HG03064 (cell line): ENCODE measurements around the gene BARHL1.

ENCODE experiments used
- ATAC-seq: cut with Tn5 transposase; IDR thresholded peaks from one replicate; pipeline ENCODE4 v1.9.1; 2021; ENCODE audit warnings: low read depth; ENCODE audit not compliant: unreplicated experiment

The BARHL1 gene

DNA sequence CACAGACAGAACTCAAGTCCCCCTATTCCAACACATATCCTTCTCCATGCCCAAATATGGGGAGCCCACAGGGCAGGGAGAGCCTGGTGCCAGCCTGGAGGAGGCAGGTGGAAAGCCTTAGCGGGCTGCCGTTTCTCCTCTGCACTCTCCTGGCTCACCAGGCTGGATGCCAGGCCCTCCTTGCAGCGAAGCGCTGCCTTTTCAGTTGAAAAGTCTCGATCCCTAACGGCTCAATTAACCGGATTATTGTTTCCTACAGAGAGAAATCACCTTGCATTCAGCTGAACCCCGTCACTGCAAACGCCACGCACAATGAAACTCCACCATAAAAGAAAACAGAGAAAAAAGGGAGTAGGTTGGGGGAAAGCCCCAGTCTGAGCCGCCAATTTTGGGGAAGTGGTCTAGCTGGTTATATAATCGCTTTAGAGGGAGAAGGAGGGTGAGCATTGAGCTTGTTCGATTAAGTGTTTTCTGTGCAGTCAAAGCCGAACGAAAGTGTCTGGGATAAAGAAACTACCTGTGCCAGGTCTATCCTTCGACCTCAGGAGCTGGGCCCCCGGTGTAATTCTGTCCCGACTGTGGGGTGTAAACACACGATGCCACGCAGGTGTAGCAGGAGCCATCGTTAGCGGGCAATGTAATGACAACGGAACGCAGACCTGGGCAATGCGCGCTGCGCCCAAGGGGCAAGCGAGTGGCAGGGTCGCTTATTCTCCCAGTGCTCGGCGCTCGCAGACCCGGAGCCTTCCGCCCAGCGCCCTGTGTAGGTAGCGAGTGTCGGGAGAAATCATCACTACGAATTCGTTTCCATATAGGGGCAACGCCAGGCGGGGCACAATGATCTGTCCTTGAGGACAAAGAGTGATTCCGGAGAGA is 3.8 kb downstream of the BARHL1 start:
- no peak for ATAC-seq

DNA sequence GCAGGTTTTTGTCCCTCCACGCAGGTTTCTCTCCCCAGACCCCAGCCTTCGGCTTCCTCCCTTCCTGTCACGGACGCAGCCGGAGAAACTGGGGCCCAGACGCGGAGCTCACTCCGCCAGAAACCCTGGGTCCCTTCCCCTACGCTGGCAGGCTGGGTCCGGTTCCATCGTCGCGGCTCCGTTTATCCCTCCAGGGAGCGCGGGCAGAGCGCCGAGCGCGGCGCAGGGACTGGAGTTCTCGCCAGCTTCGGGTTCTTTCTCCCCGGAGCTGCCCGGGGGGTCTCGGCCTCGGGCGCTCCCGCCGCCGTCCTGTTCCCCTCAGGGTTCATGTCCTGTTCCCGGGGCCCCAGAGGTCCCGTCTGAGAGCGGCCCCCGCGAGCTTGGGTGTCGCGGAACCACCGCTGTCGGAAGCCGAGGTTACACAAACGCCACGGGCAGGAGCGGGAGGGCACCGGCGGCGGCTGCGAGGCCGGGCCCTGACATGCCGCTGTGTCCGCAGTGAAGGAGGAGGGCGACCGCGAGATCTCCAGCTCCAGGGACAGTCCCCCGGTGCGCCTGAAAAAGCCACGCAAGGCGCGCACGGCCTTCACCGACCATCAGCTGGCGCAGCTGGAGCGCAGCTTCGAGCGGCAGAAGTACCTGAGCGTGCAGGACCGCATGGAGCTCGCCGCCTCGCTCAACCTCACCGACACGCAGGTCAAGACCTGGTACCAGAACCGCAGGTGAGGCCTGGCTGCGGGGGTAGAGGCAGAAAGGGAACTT is 4.6 kb downstream of the BARHL1 start:
- ATAC-seq, result no peak

DNA sequence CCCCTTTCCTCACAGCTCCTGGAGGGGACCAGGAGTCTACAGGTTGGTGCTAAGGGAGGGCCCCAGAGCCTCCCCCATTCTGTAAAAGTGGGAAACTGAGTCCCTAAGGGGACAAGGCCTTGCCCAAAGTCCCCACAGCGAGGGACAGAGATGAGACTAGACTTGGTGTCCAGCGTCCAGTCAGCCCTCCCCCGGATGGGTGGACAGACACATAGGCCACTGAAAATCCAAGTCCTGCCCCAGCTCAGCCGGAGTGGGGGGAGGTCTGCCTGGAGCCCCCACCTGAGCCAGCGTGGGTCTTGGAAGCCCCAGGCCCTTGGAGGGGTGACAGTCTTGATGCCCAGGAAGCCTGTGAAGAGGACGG is 5.2 kb downstream of the BARHL1 start:
- no peak for ATAC-seq

DNA sequence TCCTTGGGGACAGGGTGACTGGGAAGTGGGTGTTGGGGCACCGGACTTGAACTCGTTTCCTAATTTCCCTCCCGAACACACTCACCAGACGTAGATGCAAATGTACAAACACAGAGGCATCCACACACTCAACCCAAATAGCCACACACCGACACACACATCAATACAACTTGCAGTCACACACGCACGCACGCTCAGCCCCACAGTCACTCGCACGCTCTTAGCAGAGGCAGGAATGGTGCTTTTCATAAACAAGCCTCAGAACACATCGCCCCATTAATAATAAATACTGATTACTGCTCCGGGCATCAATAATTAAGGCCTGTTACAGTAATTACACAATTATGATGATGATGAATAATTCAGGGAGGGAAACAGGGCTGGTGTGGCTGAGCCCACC is 5.7 kb downstream of the BARHL1 start:
- no peak for ATAC-seq

DNA sequence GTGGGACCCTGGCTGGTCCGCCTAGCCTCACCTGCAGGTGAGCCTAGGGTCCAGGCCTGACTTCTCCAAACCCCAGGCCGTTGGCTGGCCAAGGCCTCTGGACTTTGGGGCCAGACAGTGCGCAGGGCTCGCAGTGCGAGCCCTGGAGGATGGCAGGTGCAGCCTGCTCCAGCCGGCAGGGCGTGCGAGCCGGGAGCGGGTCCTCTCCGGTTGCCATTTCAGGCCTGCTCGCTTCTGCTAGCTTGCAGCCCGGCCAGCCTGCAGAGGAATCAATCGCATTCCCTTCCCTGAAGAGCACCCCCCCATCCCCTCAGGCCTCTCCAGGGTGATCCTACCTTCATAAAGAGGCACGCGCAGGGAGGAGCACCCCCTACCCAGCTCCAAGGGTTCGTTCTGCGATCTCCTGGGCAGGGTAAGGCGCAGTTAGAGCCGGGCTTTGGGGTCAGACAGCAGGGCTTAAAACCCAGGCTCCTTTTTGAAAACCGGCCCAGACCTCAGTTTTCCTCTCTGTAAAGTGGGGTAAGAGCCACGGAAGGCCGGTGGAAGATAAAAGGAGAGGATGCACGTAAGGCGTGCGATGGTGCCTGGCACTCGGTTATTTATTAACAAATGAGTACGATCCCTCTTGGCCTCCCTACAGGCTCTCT is 6.2 kb downstream of the BARHL1 start:
- no peak for ATAC-seq

DNA sequence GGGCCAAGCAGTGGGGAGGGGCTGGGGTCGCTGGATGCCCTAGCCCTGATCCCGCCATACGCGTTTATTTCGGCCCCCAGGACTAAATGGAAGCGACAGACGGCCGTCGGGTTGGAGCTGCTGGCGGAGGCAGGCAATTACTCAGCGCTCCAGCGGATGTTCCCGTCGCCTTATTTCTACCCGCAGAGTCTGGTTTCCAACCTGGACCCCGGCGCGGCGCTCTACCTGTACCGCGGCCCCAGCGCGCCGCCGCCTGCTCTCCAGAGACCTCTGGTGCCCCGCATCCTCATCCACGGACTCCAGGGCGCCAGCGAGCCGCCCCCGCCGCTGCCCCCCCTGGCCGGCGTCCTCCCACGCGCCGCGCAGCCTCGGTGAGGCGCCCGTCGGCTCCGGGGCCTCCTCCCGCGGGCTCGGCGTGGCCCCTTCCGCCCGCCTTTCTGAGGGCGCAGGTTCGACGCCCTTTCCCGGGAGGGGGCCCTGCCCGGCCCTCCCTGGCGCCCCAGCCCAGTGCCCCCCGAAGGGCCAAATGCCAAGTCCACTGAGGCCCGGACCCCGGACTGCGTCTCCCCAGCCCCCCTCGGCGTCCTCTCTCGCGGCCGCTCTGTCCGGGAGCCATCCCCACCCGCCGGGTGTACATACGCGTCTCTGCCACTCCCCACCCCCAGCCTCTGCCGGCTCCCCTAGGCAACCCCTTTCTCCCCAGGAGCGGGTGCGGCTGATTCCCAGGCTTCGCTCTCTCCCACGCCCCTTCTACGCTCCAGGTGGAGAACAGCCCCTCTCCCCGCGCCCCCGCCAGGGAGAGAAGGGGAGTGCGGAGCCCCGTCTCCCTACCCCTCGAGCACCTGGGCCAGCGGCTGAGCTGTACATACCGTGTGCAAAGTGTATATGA is 7.0 kb downstream of the BARHL1 start:
- no peak for ATAC-seq

DNA sequence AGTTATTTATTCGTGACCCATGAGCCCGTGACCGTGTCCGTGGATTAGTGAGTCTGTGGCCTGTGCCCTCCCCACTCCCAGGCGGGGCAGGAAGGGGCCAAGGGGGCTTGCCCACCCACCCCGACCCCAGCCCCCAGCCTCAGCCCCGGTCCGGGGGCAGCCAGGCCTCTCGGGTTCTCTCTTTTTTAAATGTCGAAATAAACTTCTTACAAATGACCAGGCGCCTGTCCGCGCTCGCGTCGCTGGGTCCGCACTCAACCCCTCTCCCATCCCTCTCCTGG is 7.6 kb downstream of the BARHL1 start:
- no peak for ATAC-seq

DNA sequence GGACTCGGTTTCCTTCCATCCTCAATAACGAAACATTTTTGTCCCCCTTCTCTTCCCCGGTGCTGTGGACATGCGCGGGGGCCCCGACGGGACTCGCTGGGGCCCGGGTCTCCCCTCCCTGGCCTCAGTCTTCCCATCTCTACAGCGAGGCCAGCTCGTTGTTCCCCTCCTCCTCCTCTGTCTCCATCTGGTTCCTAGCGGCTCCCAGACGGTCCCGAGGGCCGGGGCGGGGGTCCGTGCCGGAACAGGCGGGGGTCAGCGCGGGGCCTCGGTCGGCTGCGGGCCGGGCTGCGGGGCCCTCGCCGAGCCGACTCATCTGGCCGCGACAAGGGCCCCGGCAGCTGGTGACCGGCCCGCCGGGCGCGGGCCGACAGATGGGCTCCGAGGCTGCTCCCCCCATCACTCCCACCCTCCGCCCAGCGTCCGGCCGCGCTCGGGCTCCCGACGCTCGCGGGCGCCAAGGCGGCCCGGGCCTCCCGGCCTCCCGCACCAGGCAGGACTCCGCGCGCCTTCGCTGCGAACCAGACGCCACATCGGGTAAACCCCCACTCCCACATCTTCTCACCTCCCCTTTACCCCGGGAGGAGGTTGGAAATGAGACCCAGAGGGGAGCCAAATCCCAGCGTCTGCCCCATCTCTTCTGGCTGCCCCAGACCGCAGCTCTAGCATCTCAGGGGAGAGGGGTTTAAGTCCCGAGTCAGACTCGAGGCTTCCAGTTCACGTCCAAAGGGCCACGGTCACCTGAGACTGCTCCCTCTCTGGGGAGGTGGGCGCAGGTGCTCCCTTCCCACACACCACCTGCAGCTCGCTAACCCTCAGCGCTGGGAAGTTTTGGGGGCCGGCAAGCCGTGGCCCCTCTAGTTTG is 8.1 kb downstream of the BARHL1 start:
- ATAC-seq, result no peak

DNA sequence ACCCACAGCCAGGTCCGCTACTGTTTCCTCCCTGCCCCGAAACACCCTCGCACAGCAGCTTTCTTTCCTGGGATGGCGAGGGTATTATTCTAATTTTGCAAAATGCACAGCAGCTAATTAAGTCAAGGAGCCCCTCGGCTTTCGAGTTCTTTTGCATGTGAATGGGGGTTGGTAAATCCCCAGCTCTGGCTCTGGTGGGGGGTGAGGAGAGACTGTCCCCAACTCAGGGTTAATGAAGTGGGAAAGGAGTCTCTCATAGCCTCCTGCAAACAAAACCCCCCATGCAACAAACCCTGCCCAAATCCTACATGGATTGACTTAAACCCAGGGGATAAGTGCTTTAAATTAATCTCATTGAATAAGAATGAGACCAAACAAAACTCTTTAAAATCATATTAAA is 8.8 kb downstream of the BARHL1 start:
- no peak for ATAC-seq

DNA sequence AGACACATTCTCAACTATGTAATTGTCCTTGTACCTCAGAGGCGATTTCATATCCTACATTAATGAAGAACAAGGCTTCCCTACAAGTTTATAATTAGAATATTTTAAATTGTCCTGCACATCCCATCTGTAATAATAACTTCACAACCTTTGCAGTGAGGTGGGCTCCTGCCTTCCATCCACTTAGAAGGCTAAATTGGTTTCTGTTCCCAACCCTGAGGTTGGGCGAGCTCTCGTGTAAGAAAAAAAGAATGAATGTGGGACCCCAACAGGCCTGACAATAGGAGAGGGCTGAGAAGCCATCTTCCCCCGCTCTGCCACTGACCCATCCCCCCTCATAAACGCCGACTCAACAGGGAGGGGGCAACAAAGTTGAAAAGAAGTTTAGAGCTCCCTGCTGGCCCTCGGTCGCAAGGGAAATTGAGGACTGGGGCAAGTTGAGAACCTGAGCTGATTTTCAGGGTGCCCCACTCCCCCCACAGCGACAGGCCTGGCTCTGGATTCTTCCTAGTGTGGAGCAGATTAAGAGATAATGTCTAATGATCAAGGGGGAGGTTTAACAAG is 9.4 kb downstream of the BARHL1 start:
- ATAC-seq, result no peak

DNA sequence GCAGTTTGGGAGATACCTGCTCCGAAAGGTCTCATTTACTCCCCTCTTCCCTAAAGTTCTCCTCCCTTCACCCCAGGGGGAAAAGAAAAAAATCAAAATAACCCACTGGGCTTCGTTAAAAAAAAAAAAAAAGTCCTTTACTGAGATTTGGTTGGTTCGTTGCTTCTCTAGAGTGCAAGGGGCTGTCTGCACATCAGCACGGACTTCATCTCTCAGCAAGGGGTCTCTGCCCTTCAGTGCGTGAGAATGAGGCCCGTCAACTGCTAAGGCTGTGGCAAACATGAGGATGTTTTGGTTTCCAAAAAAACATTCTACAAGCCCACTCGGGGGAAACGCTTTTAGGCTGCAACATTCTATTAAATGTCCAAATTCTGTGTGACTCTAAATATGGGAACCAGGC is 10.0 kb downstream of the BARHL1 start:
- ATAC-seq, result no peak

DNA sequence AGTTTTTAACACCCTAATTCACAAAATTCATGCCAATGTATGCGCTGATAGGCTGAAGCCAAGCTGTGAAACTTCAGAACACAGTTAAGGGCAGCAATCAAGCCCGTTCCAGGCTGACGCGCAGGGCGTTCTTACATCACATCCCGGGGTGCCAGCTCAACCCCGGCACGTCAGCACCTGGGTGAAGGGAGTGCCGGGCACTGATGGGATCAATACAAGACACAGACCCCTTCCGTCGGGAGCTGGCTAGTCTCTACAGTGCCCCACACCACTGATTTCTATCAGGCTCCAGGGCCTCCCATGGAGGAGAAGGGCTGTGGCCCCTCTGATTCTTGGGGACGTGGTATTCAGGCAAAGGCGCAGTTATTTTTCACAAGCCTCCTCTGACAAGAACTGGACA is 12.0 kb downstream of the BARHL1 start:
- no peak for ATAC-seq

DNA sequence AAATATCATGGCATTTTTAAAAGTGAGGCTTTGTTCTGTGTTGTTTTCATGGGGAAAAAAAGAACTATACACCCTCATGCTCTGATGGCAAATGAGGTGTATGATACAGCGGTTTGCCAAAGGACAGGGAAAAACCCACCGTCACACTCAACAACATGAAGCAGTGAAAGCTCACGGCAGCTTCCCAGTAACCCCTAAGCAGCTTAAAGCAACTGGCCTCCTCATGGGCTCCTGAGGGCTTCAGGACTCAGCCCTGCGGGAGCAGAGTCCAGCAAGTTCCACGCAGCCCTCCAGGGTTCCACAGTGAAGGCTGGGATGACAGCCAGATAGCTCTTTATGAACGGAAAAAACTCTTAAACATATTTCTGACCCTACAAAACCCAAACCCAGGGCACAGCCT is 12.9 kb downstream of the BARHL1 start:
- no peak for ATAC-seq

DNA sequence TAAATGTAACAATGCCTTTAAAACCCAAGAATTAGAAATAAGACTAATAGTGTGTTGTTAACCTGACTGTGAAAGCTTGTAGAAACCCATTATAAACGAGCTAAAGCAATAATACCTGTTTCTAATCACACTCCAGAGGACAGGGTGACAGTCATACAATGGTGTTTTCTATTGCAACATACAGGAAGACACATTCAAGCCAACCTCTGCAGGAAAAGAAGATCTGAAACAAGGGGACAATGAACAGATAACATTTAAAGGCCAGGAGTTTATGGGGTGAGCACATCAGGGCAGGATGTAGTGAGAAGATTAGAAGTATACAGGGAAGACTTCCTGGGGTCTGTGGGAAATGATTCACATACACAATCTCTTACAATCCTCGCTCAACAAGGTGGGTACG is 13.8 kb downstream of the BARHL1 start:
- no peak for ATAC-seq

DNA sequence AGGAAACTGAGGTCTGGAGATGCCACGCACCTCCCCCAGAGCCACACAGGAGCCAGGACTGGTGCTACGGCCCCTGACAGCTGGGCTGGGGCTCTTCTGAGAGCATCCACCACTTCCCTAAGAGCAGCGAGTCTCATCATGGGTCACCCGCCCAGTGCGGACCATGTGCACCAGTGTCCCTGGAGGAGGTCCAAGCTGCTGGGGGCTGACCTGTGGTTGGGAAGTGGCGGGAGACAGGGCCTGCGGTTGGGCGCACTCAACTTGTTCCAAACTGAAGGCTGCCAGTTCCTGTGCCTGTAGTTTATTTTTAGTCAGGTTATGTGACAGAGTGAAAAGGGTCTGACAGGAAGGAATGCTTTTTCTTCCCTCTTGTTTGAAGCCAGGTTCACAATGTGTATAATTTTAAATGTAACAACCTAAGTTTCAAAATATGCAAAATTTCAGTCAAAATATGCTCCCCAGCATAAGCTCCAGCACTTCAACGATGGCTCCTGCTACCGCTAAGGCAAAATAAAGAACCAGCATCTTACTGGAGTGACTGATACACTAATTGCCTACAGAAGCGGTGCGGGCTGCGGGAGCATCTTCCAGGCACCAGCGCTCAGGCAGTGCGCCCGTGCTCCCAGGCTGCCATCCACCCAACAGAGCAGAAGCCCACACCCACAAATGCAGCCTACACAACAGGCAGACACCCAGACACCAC is 14.8 kb downstream of the BARHL1 start:
- ATAC-seq, result no peak

DNA sequence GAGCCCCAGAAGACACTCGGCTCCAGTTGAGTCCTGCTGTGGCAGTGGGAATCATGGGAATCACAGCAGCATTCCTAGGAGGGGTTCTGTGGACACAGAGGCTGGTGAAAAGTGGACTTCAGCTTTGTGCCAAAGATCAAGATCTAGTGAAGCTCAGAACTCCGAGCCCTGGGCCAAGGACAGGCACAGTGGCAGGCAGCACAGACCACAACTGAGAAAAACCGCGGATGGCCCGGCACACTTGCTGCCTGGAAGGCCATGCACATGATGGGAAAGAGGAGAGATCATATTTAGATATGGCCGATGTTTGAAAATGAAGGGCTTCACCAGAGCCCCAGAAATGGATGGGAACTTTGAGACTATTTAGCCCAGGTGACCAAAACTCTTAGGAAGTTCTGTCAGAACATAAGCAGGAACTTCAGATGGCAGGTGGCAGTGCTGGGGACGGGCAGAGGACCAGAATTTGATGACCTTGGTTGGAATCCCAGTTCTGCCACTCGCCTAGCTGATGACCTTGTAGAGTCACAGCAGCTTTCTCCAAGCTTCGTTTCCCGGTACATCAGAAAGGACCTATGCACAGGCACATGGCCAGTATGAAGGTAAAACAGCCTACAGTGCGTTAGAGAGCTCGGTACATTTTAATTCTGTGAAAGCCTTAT is 18.0 kb downstream of the BARHL1 start:
- no peak for ATAC-seq

DNA sequence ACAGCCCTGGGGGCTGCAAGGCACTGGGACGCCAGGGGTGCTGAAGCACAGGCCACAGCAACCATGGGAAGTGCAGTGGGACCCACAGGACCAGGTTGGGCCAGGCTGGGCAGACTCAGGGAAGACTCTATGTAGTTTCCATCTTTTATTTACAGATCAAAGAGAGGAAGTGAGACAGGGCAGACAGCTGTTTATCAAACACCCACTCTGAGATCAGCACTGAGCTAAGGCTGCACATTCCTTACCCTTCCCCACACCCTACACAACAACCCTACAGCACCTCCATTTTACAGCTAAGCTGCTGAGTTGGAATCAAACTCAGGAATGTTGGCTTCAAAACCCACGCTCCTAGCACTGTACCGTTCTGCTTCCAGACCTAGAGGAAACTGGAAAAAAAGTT is 19.8 kb downstream of the BARHL1 start:
- ATAC-seq, result no peak

DNA sequence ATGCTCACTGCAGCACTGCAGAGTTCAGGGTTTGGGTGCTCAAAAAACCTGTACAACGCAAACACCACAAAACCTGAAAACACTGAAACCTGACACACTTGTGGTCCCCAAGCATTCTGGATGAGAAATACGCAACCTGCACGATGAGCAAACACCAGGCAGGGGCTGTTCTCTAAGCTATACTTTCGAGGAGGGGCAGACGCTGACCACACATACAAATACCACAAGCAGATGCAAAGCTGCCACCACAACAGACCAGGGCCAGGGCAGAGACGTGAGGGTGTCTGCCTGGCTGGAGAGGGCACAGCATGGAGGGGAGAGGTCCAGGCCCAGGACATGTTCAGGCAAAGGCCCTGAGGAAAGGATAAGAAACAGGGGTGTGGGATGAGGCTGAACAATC is 23.0 kb downstream of the BARHL1 start:
- no peak for ATAC-seq
